ENCODE results near the gene RND2. TPM values are rescaled to one million over a fixed set of nuclear protein-coding genes. Genes with fewer than 3 reads are reported as not detected.

RND2 gene
- total and polyA plus RNA-seq, 2 of the 4 experiments (the other 2 are of a cell fraction): 1.1 to 1.9 TPM

DNA sequence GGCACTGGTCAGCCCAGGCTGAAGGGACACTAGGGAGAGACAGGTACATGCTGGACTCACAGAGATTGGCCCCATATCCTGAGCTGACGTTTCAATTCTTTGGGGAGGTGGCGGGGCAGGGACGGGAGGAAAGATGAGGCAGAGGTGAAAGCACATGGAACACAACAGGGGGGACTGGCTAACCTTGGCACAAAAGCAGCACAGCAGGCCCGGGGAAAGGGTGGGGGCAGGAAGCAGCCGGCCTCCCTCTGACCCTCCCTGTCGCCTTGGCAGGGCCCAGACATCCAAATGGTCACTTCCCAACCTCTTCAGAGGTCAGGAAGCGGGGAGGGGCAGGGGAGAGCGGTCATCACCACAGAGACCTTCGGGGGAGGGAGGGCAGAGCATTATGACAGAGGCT, 9.5 kb upstream of the RND2 start:
- CTCF ChIA-PET: no interaction called here
- no peak overlapping the region for H4K5ac ChIP-seq (ENCODE audit: low read depth, low read length)
- H3K56ac ChIP-seq (ENCODE audit: extremely low read depth, insufficient read depth, low read length): no peak overlapping the region
- peaks cover 30% of the 10 kb centered on the region for H3K9me1 ChIP-seq (ENCODE audit: insufficient read depth, low read length)
- H2BK120ac ChIP-seq (ENCODE audit: low read depth, low read length): no peak overlapping the region
- intact Hi-C loops (cut with micrococcal nuclease) (no loop called here), dilution Hi-C loops (cut with HindIII; ENCODE audit: low sequenced_read_pairs, unreplicated experiment) (no loop called here), in situ Hi-C loops (cut with MboI; ENCODE audit: low sequenced_read_pairs) (no loop called here)
- peaks cover 32% of the 10 kb centered on the region; the same call in 1 of the 2 replicates for H4K20me1 ChIP-seq (ENCODE audit: insufficient read depth, low read length)
- no peak overlapping the region for H3K4ac ChIP-seq (ENCODE audit: low read depth, low read length)
- H4K91ac ChIP-seq (ENCODE audit: insufficient read depth, low read depth, low read length): no peak overlapping the region
- H3K27ac ChIP-seq (ENCODE audit: insufficient read depth, low read length): no peak overlapping the region
- TF ChIP-seq MXI1 (IDR thresholded peaks at IDR 0.05; ENCODE audit: borderline replicate concordance, low read depth, low read length) (no peak), RCOR1 (IDR thresholded peaks at IDR 0.05; ENCODE audit: insufficient replicate concordance, low read length) (no peak), BHLHE40 (IDR thresholded peaks at IDR 0.05; ENCODE audit: low read depth, low read length) (no peak), SMC3 (IDR thresholded peaks at IDR 0.05; ENCODE audit: low read depth, low read length) (no peak), NFE2L2 (IDR thresholded peaks at IDR 0.05; ENCODE audit: low read depth, low read length) (no peak), POLR2A (IDR thresholded peaks at IDR 0.05; ENCODE audit: low read depth, low read length) (no peak), CEBPB (IDR thresholded peaks at IDR 0.05; ENCODE audit: low read depth, low read length) (no peak), FOS (IDR thresholded peaks at IDR 0.05; ENCODE audit: low read depth, low read length) (no peak)
- TF ChIP-seq, protein P1, sequence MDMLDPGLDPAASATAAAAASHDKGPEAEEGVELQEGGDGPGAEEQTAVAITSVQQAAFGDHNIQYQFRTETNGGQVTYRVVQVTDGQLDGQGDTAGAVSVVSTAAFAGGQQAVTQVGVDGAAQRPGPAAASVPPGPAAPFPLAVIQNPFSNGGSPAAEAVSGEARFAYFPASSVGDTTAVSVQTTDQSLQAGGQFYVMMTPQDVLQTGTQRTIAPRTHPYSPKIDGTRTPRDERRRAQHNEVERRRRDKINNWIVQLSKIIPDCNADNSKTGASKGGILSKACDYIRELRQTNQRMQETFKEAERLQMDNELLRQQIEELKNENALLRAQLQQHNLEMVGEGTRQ (IDR thresholded peaks at IDR 0.05; ENCODE audit: low read depth, low read length): no peak
- TF ChIP-seq, protein P2, sequence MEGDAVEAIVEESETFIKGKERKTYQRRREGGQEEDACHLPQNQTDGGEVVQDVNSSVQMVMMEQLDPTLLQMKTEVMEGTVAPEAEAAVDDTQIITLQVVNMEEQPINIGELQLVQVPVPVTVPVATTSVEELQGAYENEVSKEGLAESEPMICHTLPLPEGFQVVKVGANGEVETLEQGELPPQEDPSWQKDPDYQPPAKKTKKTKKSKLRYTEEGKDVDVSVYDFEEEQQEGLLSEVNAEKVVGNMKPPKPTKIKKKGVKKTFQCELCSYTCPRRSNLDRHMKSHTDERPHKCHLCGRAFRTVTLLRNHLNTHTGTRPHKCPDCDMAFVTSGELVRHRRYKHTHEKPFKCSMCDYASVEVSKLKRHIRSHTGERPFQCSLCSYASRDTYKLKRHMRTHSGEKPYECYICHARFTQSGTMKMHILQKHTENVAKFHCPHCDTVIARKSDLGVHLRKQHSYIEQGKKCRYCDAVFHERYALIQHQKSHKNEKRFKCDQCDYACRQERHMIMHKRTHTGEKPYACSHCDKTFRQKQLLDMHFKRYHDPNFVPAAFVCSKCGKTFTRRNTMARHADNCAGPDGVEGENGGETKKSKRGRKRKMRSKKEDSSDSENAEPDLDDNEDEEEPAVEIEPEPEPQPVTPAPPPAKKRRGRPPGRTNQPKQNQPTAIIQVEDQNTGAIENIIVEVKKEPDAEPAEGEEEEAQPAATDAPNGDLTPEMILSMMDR (conservative IDR thresholded peaks at IDR 0.05; ENCODE audit: low read depth, low read length): no peak
- TF ChIP-seq, protein P3, sequence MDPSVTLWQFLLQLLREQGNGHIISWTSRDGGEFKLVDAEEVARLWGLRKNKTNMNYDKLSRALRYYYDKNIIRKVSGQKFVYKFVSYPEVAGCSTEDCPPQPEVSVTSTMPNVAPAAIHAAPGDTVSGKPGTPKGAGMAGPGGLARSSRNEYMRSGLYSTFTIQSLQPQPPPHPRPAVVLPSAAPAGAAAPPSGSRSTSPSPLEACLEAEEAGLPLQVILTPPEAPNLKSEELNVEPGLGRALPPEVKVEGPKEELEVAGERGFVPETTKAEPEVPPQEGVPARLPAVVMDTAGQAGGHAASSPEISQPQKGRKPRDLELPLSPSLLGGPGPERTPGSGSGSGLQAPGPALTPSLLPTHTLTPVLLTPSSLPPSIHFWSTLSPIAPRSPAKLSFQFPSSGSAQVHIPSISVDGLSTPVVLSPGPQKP (IDR thresholded peaks at IDR 0.05; ENCODE audit: borderline replicate concordance, low read depth, low read length): no peak
- DNase-seq (no peak), ATAC-seq (ENCODE audit: low read depth) (no peak)
- H3K14ac ChIP-seq (replicated peaks; ENCODE audit: low read depth, low read length): no peak overlapping the region
- no peak overlapping the region for H4K8ac ChIP-seq (ENCODE audit: low read depth in 2 of 2, low read length in 2 of 2)
- H3K36me3 ChIP-seq (ENCODE audit: control insufficient read depth, insufficient read depth, low read length): peaks cover 59% of the 10 kb centered on the region
- no peak overlapping the region for H3K18ac ChIP-seq (ENCODE audit: low read depth, low read length)
- no peaks in the 10 kb centered on the region for H3K9me3 ChIP-seq (ENCODE audit: control insufficient read depth, insufficient read depth, low read length)
- H3K4me2 ChIP-seq (ENCODE audit: low read depth, low read length): no peak overlapping the region
- no peak overlapping the region for H3K9ac ChIP-seq (ENCODE audit: low read depth, low read length)
- peaks cover 15 to 53% of the 10 kb centered on the region in 2 experiments; a peak in 2 of 4 replicates for H3K79me1 ChIP-seq (ENCODE audit: low read depth in 1 of 2, low read length in 2 of 2)
- no peak overlapping the region for H2AFZ ChIP-seq (replicated peaks; ENCODE audit: low read length, poor library complexity)
- POLR2A ChIA-PET (ENCODE audit: unreplicated experiment): no interaction called here
- no peak overlapping the region for H2AK5ac ChIP-seq (ENCODE audit: low read depth, low read length)
- H3K27me3 ChIP-seq (ENCODE audit: control insufficient read depth, insufficient read depth, low read length): no peaks in the 10 kb centered on the region
- H3K23ac ChIP-seq (ENCODE audit: low read depth, low read length): no peak overlapping the region
- peaks cover 12% of the 10 kb centered on the region for H3K4me1 ChIP-seq (ENCODE audit: control insufficient read depth, insufficient read depth, low read length)
- H2BK5ac ChIP-seq (ENCODE audit: low read depth, low read length, poor library complexity, severe bottlenecking): no peak overlapping the region
- no peak overlapping the region for H2BK15ac ChIP-seq (ENCODE audit: low read depth, low read length)
- H2AK9ac ChIP-seq (replicated peaks; ENCODE audit: low read depth, low read length, poor library complexity): no peak overlapping the region
- BruUV-seq (replicated peaks): no TSS peak
- H3K4me3 ChIP-seq (ENCODE audit: insufficient read depth, low read depth, low read length): no peak overlapping the region
- WGBS, 2 experiments (ENCODE audit: extremely low coverage in 2 of 2, insufficient read length in 1 of 2): no CpG with 5 or more reads among the region's 9 CpGs
- H2BK20ac ChIP-seq (ENCODE audit: low read depth, low read length): no peak overlapping the region

Data from IMR-90 (cell line).